Panc1 (cell line): ENCODE measurements around the gene FBXO42. TPM values are rescaled to one million over a fixed set of nuclear protein-coding genes. Genes with fewer than 3 reads are reported as not detected.

ENCODE experiments used
- ATAC-seq: fragments of 200-7000 bp; cut with Tn5 transposase; 2 replicates; pipeline ENCODE4 v1.9.1; 2020; ENCODE audit warnings: mild to moderate bottlenecking, moderate library complexity
- BruUV-seq: library from RNA; stranded (reverse); fragments of 400-500 nt; replicated peaks from 2 replicates; lab custom pipeline; 2021; lab: Mats Ljungman, UMichigan
- CTCF ChIA-PET: fragments of 300-600 bp; sonication (Branson Sonifier 250); formaldehyde crosslinking; loops from one replicate; lab custom pipeline; 2022; ENCODE audit warnings: antibody characterized with exemption; lab: Charles Lee
- POLR2A ChIA-PET: fragments of 300-600 bp; sonication (Branson Sonifier 250); formaldehyde crosslinking; loops from one replicate; lab custom pipeline; 2022; ENCODE audit warnings: antibody characterized with exemption; lab: Charles Lee
- DNase-seq: peaks from one replicate; pipeline ENCODE4 v3.0.0-alpha.2; 2010; ENCODE audit warnings: low read depth, low spot score
- H3K27ac ChIP-seq: 2 replicates; pipeline ENCODE4 v1.5.1; 2011; ENCODE audit warnings: mild to moderate bottlenecking, low read length, inconsistent platforms
- H3K27me3 ChIP-seq: fragments of 200-500 bp; sonication (Bioruptor generic); 2 replicates; pipeline ENCODE4 v1.6.0; 2014; ENCODE audit warnings: low read length, inconsistent platforms; ENCODE audit not compliant: control insufficient read depth, insufficient read depth
- H3K36me3 ChIP-seq: fragments of 200-500 bp; sonication (Bioruptor generic); 2 replicates; pipeline ENCODE4 v1.5.1; 2014; ENCODE audit warnings: inconsistent platforms, mild to moderate bottlenecking, low read length, moderate library complexity; ENCODE audit not compliant: control insufficient read depth, insufficient read depth
- H3K4me1 ChIP-seq: 2 replicates; pipeline ENCODE4 v1.5.1; 2011; ENCODE audit warnings: inconsistent platforms, mild to moderate bottlenecking, low read length, moderate library complexity; ENCODE audit not compliant: control insufficient read depth, insufficient read depth
- H3K4me3 ChIP-seq, 2 experiments: 2 replicates each; pipeline ENCODE4 v1.5.1; 2011 to 2012; ENCODE audit warnings: low read depth in 2 of 2, low read length in 2 of 2, mild to moderate bottlenecking in 2 of 2, inconsistent platforms in 1 of 2, moderate library complexity in 1 of 2
- H3K9me3 ChIP-seq: fragments of 200-500 bp; sonication (Bioruptor generic); 2 replicates; pipeline ENCODE4 v1.5.1; 2014; ENCODE audit warnings: low read depth, mild to moderate bottlenecking, inconsistent platforms, low read length, moderate library complexity; ENCODE audit not compliant: control insufficient read depth, insufficient read depth
- CTCF ChIP-seq: fragments of 450-650 bp; IDR thresholded peaks from 2 replicates; pipeline ENCODE4 v1.5.1; 2017; ENCODE audit warnings: mild to moderate bottlenecking
- POLR2AphosphoS5 ChIP-seq: IDR thresholded peaks from 2 replicates; pipeline ENCODE4 v1.6.1; 2012; ENCODE audit warnings: mild to moderate bottlenecking, low read depth, low read length, moderate library complexity
- REST ChIP-seq, 2 experiments: IDR thresholded peaks; 2 replicates each; pipeline ENCODE4 v1.6.1; 2011 to 2012; ENCODE audit warnings: low read depth in 2 of 2, control low read depth in 1 of 2, low read length in 1 of 2, mild to moderate bottlenecking in 1 of 2, moderate library complexity in 1 of 2; ENCODE audit not compliant: insufficient read depth in 1 of 2
- SIN3A ChIP-seq: IDR thresholded peaks from 2 replicates; pipeline ENCODE4 v1.6.1; 2012; ENCODE audit warnings: low read depth, mild to moderate bottlenecking, low read length, moderate library complexity, borderline replicate concordance; ENCODE audit not compliant: insufficient read depth
- TCF7L2 ChIP-seq: IDR thresholded peaks from 2 replicates; pipeline ENCODE4 v1.6.1; 2011; ENCODE audit warnings: mild to moderate bottlenecking, low read depth, low read length, inconsistent platforms
- in situ Hi-C: cut with HindIII; loops from 2 replicates; pipeline ENCODE4 v1.10.0; 2016; ENCODE audit warnings: low sequenced_read_pairs, low pct_unique_long_range_greater_than_20kb
- intact Hi-C: fragments of 100-400 bp; cut with micrococcal nuclease; formaldehyde crosslinking; loops from one replicate; pipeline ENCODE4 v1.10.0; 2022; ENCODE audit not compliant: unreplicated experiment
- total RNA-seq: library from RNA; stranded (reverse); gene quantifications from one replicate; pipeline ENCODE4 v1.2.1, GENCODE V29; 2021; ENCODE audit not compliant: unreplicated experiment

FBXO42 gene
- total RNA-seq, 1 experiment from 2014 or later, result 25.7 TPM

- Histone ChIP-seq H3K4me1 (peaks cover 7% of the 10 kb centered on the region), H3K4me3 (no peak overlapping the region), H3K27me3 (no peaks in the 10 kb centered on the region), H3K36me3 (no peaks in the 10 kb centered on the region), H3K9me3 (no peaks in the 10 kb centered on the region), H3K27ac (no peak overlapping the region)
- in situ Hi-C loops, result no loop called here
- ChIA-PET CTCF (no interaction called here), POLR2A (no interaction called here)
- BruUV-seq, result no TSS peak
- no peak for ATAC-seq
- intact Hi-C loops, result no loop called here
- no peak for DNase-seq
- no peak for TF ChIP-seq REST (IDR thresholded peaks at IDR 0.05; ENCODE audit: insufficient read depth in 1 of 2, low read depth in 2 of 2, low read length in 1 of 2)
- TF ChIP-seq CTCF, result no peak
- TF ChIP-seq TCF7L2, result no peak
- TF ChIP-seq SIN3A, result no peak
- no peak for TF ChIP-seq POLR2AphosphoS5
Measured at GRCh38 chr1:16232316-16232710, 120.0 kb downstream of the FBXO42 start.

GRCh38 chr1:16231331-16232315 lies 120.7 kb downstream of the FBXO42 start:
- ATAC-seq, result no peak
- BruUV-seq, result no TSS peak
- ChIA-PET POLR2A (interaction anchor here (0.6 kb wide), 1 partner anchor 67 kb away, joined by 4 read pairs; no protein-coding TSS in a partner anchor), CTCF (no interaction called here)
- in situ Hi-C loops, result no loop called here
- Histone ChIP-seq H3K4me3 (no peak overlapping the region), H3K27me3 (no peaks in the 10 kb centered on the region), H3K27ac (no peak overlapping the region), H3K9me3 (no peaks in the 10 kb centered on the region), H3K4me1 (peaks cover 6% of the 10 kb centered on the region), H3K36me3 (no peaks in the 10 kb centered on the region)
- TF ChIP-seq TCF7L2 (no peak), CTCF (no peak), REST (IDR thresholded peaks at IDR 0.05; ENCODE audit: insufficient read depth in 1 of 2, low read depth in 2 of 2, low read length in 1 of 2) (no peak), POLR2AphosphoS5 (no peak)
- DNase-seq, result no peak
- intact Hi-C loops, result no loop called here
